Body of pancreas (tissue), 4 donors: ENCODE data around the gene TMEM229B.

Source experiments
- CTCF ChIP-seq, 7 experiments: fragments of 450-650 bp in 4 of 7; fragments of 200-600 bp in 3 of 7; sonication (generic) in 3 of 7; IDR thresholded peaks; one replicate each; pipeline ENCODE4 v1.5.1; 2016 to 2019; ENCODE audit warnings: antibody characterized with exemption in 7 of 7
- POLR2A ChIP-seq, 3 donors: fragments of 450-650 bp; IDR thresholded peaks; one replicate each; pipeline ENCODE4 v1.6.1; 2016; ENCODE audit warnings: antibody characterized with exemption in 3 of 3, mild to moderate bottlenecking in 2 of 3

- TF ChIP-seq POLR2A (IDR thresholded peaks at IDR 0.05) (peak in 2 of 3 donors; percentile 44 to 49), CTCF (IDR thresholded peaks at IDR 0.05) (no peak)
These were observed 26.3 kb upstream of the TMEM229B start for GRCh38 chr14:67514650-67515385.
